Panc1 (cell line): ENCODE results near the gene ATP13A2. TPM values are rescaled to one million over a fixed set of nuclear protein-coding genes. Genes with fewer than 3 reads are reported as not detected.

ENCODE experiments used
- ATAC-seq: fragments of 200-7000 bp; cut with Tn5 transposase; 2 replicates; pipeline ENCODE4 v1.9.1; 2020; ENCODE audit warnings: mild to moderate bottlenecking, moderate library complexity
- BruUV-seq: library from RNA; stranded (reverse); fragments of 400-500 nt; replicated peaks from 2 replicates; lab custom pipeline; 2021; lab: Mats Ljungman, UMichigan
- CTCF ChIA-PET: fragments of 300-600 bp; sonication (Branson Sonifier 250); formaldehyde crosslinking; loops from one replicate; lab custom pipeline; 2022; ENCODE audit warnings: antibody characterized with exemption; lab: Charles Lee
- POLR2A ChIA-PET: fragments of 300-600 bp; sonication (Branson Sonifier 250); formaldehyde crosslinking; loops from one replicate; lab custom pipeline; 2022; ENCODE audit warnings: antibody characterized with exemption; lab: Charles Lee
- DNase-seq: peaks from one replicate; pipeline ENCODE4 v3.0.0-alpha.2; 2010; ENCODE audit warnings: low read depth, low spot score
- H3K27ac ChIP-seq: 2 replicates; pipeline ENCODE4 v1.5.1; 2011; ENCODE audit warnings: mild to moderate bottlenecking, low read length, inconsistent platforms
- H3K27me3 ChIP-seq: fragments of 200-500 bp; sonication (Bioruptor generic); 2 replicates; pipeline ENCODE4 v1.6.0; 2014; ENCODE audit warnings: low read length, inconsistent platforms; ENCODE audit not compliant: control insufficient read depth, insufficient read depth
- H3K36me3 ChIP-seq: fragments of 200-500 bp; sonication (Bioruptor generic); 2 replicates; pipeline ENCODE4 v1.5.1; 2014; ENCODE audit warnings: inconsistent platforms, mild to moderate bottlenecking, low read length, moderate library complexity; ENCODE audit not compliant: control insufficient read depth, insufficient read depth
- H3K4me1 ChIP-seq: 2 replicates; pipeline ENCODE4 v1.5.1; 2011; ENCODE audit warnings: inconsistent platforms, mild to moderate bottlenecking, low read length, moderate library complexity; ENCODE audit not compliant: control insufficient read depth, insufficient read depth
- H3K4me3 ChIP-seq, 2 experiments: 2 replicates each; pipeline ENCODE4 v1.5.1; 2011 to 2012; ENCODE audit warnings: low read depth in 2 of 2, low read length in 2 of 2, mild to moderate bottlenecking in 2 of 2, inconsistent platforms in 1 of 2, moderate library complexity in 1 of 2
- H3K9me3 ChIP-seq: fragments of 200-500 bp; sonication (Bioruptor generic); 2 replicates; pipeline ENCODE4 v1.5.1; 2014; ENCODE audit warnings: low read depth, mild to moderate bottlenecking, inconsistent platforms, low read length, moderate library complexity; ENCODE audit not compliant: control insufficient read depth, insufficient read depth
- POLR2AphosphoS5 ChIP-seq: IDR thresholded peaks from 2 replicates; pipeline ENCODE4 v1.6.1; 2012; ENCODE audit warnings: mild to moderate bottlenecking, low read depth, low read length, moderate library complexity
- REST ChIP-seq, 2 experiments: IDR thresholded peaks; 2 replicates each; pipeline ENCODE4 v1.6.1; 2011 to 2012; ENCODE audit warnings: low read depth in 2 of 2, control low read depth in 1 of 2, low read length in 1 of 2, mild to moderate bottlenecking in 1 of 2, moderate library complexity in 1 of 2; ENCODE audit not compliant: insufficient read depth in 1 of 2
- SIN3A ChIP-seq: IDR thresholded peaks from 2 replicates; pipeline ENCODE4 v1.6.1; 2012; ENCODE audit warnings: low read depth, mild to moderate bottlenecking, low read length, moderate library complexity, borderline replicate concordance; ENCODE audit not compliant: insufficient read depth
- TCF7L2 ChIP-seq: IDR thresholded peaks from 2 replicates; pipeline ENCODE4 v1.6.1; 2011; ENCODE audit warnings: mild to moderate bottlenecking, low read depth, low read length, inconsistent platforms
- in situ Hi-C: cut with HindIII; loops from 2 replicates; pipeline ENCODE4 v1.10.0; 2016; ENCODE audit warnings: low sequenced_read_pairs, low pct_unique_long_range_greater_than_20kb
- intact Hi-C: fragments of 100-400 bp; cut with micrococcal nuclease; formaldehyde crosslinking; loops from one replicate; pipeline ENCODE4 v1.10.0; 2022; ENCODE audit not compliant: unreplicated experiment
- total RNA-seq: library from RNA; stranded (reverse); gene quantifications from one replicate; pipeline ENCODE4 v1.2.1, GENCODE V29; 2021; ENCODE audit not compliant: unreplicated experiment
- TF ChIP-seq, protein P1 (sequence below): fragments of 450-650 bp; IDR thresholded peaks from 2 replicates; pipeline ENCODE4 v1.5.1; 2017; ENCODE audit warnings: mild to moderate bottlenecking

ATP13A2 gene
- total RNA-seq, 1 experiment from 2014 or later: 49.9 TPM

GRCh38 chr1:17004466-17005364, 7.0 kb downstream of the ATP13A2 start:
- CTCF ChIA-PET: no interaction called here
- peak; percentile 82 for ATAC-seq
- no peaks in the 10 kb centered on the region for H3K36me3 ChIP-seq
- in situ Hi-C loops: no loop called here
- no peak for DNase-seq
- TF ChIP-seq TCF7L2 (no peak), REST (IDR thresholded peaks at IDR 0.05; ENCODE audit: insufficient read depth in 1 of 2, low read depth in 2 of 2, low read length in 1 of 2) (no peak), POLR2AphosphoS5 (no peak), SIN3A (no peak)
- TF ChIP-seq, protein P1, sequence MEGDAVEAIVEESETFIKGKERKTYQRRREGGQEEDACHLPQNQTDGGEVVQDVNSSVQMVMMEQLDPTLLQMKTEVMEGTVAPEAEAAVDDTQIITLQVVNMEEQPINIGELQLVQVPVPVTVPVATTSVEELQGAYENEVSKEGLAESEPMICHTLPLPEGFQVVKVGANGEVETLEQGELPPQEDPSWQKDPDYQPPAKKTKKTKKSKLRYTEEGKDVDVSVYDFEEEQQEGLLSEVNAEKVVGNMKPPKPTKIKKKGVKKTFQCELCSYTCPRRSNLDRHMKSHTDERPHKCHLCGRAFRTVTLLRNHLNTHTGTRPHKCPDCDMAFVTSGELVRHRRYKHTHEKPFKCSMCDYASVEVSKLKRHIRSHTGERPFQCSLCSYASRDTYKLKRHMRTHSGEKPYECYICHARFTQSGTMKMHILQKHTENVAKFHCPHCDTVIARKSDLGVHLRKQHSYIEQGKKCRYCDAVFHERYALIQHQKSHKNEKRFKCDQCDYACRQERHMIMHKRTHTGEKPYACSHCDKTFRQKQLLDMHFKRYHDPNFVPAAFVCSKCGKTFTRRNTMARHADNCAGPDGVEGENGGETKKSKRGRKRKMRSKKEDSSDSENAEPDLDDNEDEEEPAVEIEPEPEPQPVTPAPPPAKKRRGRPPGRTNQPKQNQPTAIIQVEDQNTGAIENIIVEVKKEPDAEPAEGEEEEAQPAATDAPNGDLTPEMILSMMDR: no peak; the same call in 1 of the 2 replicates
- BruUV-seq: no TSS peak
- no peaks in the 10 kb centered on the region for H3K27me3 ChIP-seq
- no peak overlapping the region for H3K4me3 ChIP-seq
- H3K4me1 ChIP-seq: peaks cover 2% of the 10 kb centered on the region; the same call in 1 of the 2 replicates
- H3K9me3 ChIP-seq: no peaks in the 10 kb centered on the region
- no peak overlapping the region for H3K27ac ChIP-seq
- intact Hi-C loops: no loop called here
- POLR2A ChIA-PET: no interaction called here

- ATAC-seq: no peak
- DNase-seq: no peak
- intact Hi-C loops (no loop called here), in situ Hi-C loops (no loop called here)
- BruUV-seq: no TSS peak
- no peaks in the 10 kb centered on the region for H3K9me3 ChIP-seq
- TF ChIP-seq REST (IDR thresholded peaks at IDR 0.05; ENCODE audit: insufficient read depth in 1 of 2, low read depth in 2 of 2, low read length in 1 of 2) (no peak), SIN3A (no peak), TCF7L2 (no peak), POLR2AphosphoS5 (no peak)
- TF ChIP-seq, protein P1: no peak
- ChIA-PET POLR2A (no interaction called here), CTCF (no interaction called here)
- H3K4me3 ChIP-seq: no peak overlapping the region
- H3K4me1 ChIP-seq: no peaks in the 10 kb centered on the region
- H3K27ac ChIP-seq: no peak overlapping the region
- H3K27me3 ChIP-seq: no peaks in the 10 kb centered on the region
- no peaks in the 10 kb centered on the region for H3K36me3 ChIP-seq
Observed at GRCh38 chr1:17002524-17002902, 9.2 kb downstream of the ATP13A2 start.
